HFF-Myc (cell line): Measurements from ENCODE around the gene GADL1.

Experiments used
- DNase-seq: peaks from one replicate; pipeline ENCODE4 v3.0.0-alpha.2; 2011; ENCODE audit warnings: low read depth; ENCODE audit errors: extremely low read depth
- H3K4me3 ChIP-seq: replicated peaks from 2 replicates; pipeline ENCODE4 v1.5.1; 2011; ENCODE audit warnings: low read depth, mild to moderate bottlenecking, control low read depth, low read length
- CTCF ChIP-seq: IDR thresholded peaks from 2 replicates; pipeline ENCODE4 v1.5.1; 2012; ENCODE audit warnings: mild to moderate bottlenecking, low read depth, low read length, control low read depth; ENCODE audit errors: missing control alignments

The GADL1 gene

GRCh38 chr3:30760737-30761136, 133.7 kb downstream of the GADL1 start:
- H3K4me3 ChIP-seq: no peak overlapping the region
- no peak for TF ChIP-seq CTCF
- DNase-seq: no peak

- no peak for DNase-seq
- TF ChIP-seq CTCF: no peak
- H3K4me3 ChIP-seq: no peak overlapping the region
These were observed 134.3 kb downstream of the GADL1 start for GRCh38 chr3:30760040-30760695.

GRCh38 chr3:30756218-30756617, 138.2 kb downstream of the GADL1 start:
- no peak overlapping the region for H3K4me3 ChIP-seq
- TF ChIP-seq CTCF: no peak
- no peak for DNase-seq

GRCh38 chr3:30754426-30754825, 140.0 kb downstream of the GADL1 start:
- H3K4me3 ChIP-seq: no peak overlapping the region
- TF ChIP-seq CTCF: no peak
- no peak for DNase-seq

- no peak for DNase-seq
- no peak overlapping the region for H3K4me3 ChIP-seq
- no peak for TF ChIP-seq CTCF
These were observed 140.7 kb downstream of the GADL1 start for GRCh38 chr3:30753766-30754165.

GRCh38 chr3:30752970-30753369, 141.5 kb downstream of the GADL1 start:
- H3K4me3 ChIP-seq: no peak overlapping the region
- no peak for DNase-seq
- TF ChIP-seq CTCF: no peak

- TF ChIP-seq CTCF: no peak
- no peak overlapping the region for H3K4me3 ChIP-seq
- no peak for DNase-seq
These were observed 142.0 kb downstream of the GADL1 start for GRCh38 chr3:30752491-30752890.
